ENCODE data around the gene HIVEP2. TPM values are rescaled to one million over a fixed set of nuclear protein-coding genes. Genes with fewer than 3 reads are reported as not detected.

HIVEP2 gene
- total RNA-seq, 1 donor from 2014 or later: 18.6 TPM

- H3K4me1 ChIP-seq: peaks cover 28% of the 10 kb centered on the region
- ATAC-seq (no peak), DNase-seq (no peak)
- no peak overlapping the region for H3K4me3 ChIP-seq
- H3K9me3 ChIP-seq: no peaks in the 10 kb centered on the region
- TF ChIP-seq CTCF (IDR thresholded peaks at IDR 0.05): no peak
- no peak overlapping the region for H3K27ac ChIP-seq
- intact Hi-C loops (cut with DNase I): no loop called here
- H3K36me3 ChIP-seq: no peaks in the 10 kb centered on the region
- no peaks in the 10 kb centered on the region for H3K27me3 ChIP-seq
Measured at GRCh38 chr6:142824426-142824825, 120.5 kb downstream of the HIVEP2 start.

GRCh38 chr6:142823256-142823902 is 121.6 kb downstream of the HIVEP2 start:
- no peak overlapping the region for H3K27ac ChIP-seq
- ATAC-seq (no peak), DNase-seq (no peak)
- intact Hi-C loops (cut with DNase I): no loop called here
- no peaks in the 10 kb centered on the region for H3K27me3 ChIP-seq
- no peaks in the 10 kb centered on the region for H3K9me3 ChIP-seq
- peaks cover 28% of the 10 kb centered on the region for H3K4me1 ChIP-seq
- no peak overlapping the region for H3K4me3 ChIP-seq
- TF ChIP-seq CTCF (IDR thresholded peaks at IDR 0.05): no peak
- H3K36me3 ChIP-seq: no peaks in the 10 kb centered on the region

- H3K27me3 ChIP-seq: no peaks in the 10 kb centered on the region
- peaks cover 28% of the 10 kb centered on the region for H3K4me1 ChIP-seq
- TF ChIP-seq CTCF (IDR thresholded peaks at IDR 0.05): no peak
- H3K36me3 ChIP-seq: no peaks in the 10 kb centered on the region
- no peaks in the 10 kb centered on the region for H3K9me3 ChIP-seq
- no peak overlapping the region for H3K4me3 ChIP-seq
- intact Hi-C loops (cut with DNase I): no loop called here
- H3K27ac ChIP-seq: no peak overlapping the region
- no peak for DNase-seq
- ATAC-seq: no peak
Measured at GRCh38 chr6:142822842-142823241, 122.1 kb downstream of the HIVEP2 start.

- Histone ChIP-seq H3K4me3 (no peak overlapping the region), H3K9me3 (no peaks in the 10 kb centered on the region), H3K4me1 (peaks cover 28% of the 10 kb centered on the region), H3K27ac (no peak overlapping the region), H3K27me3 (no peaks in the 10 kb centered on the region), H3K36me3 (no peaks in the 10 kb centered on the region)
- TF ChIP-seq CTCF (IDR thresholded peaks at IDR 0.05): no peak
- DNase-seq (no peak), ATAC-seq (no peak)
- intact Hi-C loops (cut with DNase I): no loop called here
Measured at GRCh38 chr6:142822383-142822782, 122.6 kb downstream of the HIVEP2 start.

- Histone ChIP-seq H3K4me3 (no peak overlapping the region), H3K9me3 (no peaks in the 10 kb centered on the region), H3K36me3 (no peaks in the 10 kb centered on the region), H3K27me3 (no peaks in the 10 kb centered on the region), H3K4me1 (peaks cover 27% of the 10 kb centered on the region), H3K27ac (no peak overlapping the region)
- peak; percentile 63 for ATAC-seq
- no peak for DNase-seq
- no peak for TF ChIP-seq CTCF (IDR thresholded peaks at IDR 0.05)
- intact Hi-C loops (cut with DNase I): no loop called here
Measured at GRCh38 chr6:142821860-142822259, 123.1 kb downstream of the HIVEP2 start.

Measured in upper lobe of right lung (tissue), 1 donor.